PC-9 (cell line): ENCODE data around the gene TRIM9. TPM values are rescaled to one million over a fixed set of nuclear protein-coding genes. Genes with fewer than 3 reads are reported as not detected.

Source experiments
- BruUV-seq: library from RNA; stranded (reverse); fragments of 400-500 nt; replicated peaks from 2 replicates; lab custom pipeline; 2021; lab: Mats Ljungman, UMichigan
- CTCF ChIA-PET: fragments of 300-600 bp; sonication (Branson Sonifier 250); formaldehyde crosslinking; loops from one replicate; lab custom pipeline; 2022; ENCODE audit warnings: antibody characterized with exemption; lab: Charles Lee
- POLR2A ChIA-PET: fragments of 300-600 bp; sonication (Branson Sonifier 250); formaldehyde crosslinking; loops from one replicate; lab custom pipeline; 2022; ENCODE audit warnings: antibody characterized with exemption; ENCODE audit not compliant: unreplicated experiment; lab: Charles Lee
- DNase-seq, 2 experiments: peaks; one replicate each; pipeline versions ENCODE4 v3.0.0 to v3.0.0-alpha.2; 2015 to 2022; ENCODE audit warnings: mixed read lengths in 1 of 2
- H2AFZ ChIP-seq: fragments of 200-600 bp; sonication (generic); 2 replicates; pipeline ENCODE4 v1.8.1; 2017; ENCODE audit warnings: antibody characterized with exemption
- H3F3A ChIP-seq: fragments of 200-600 bp; sonication (generic); 2 replicates; pipeline ENCODE4 v1.8.1; 2017; ENCODE audit warnings: antibody characterized with exemption, mild to moderate bottlenecking, low read depth; ENCODE audit not compliant: insufficient read depth
- H3K27ac ChIP-seq: fragments of 200-600 bp; sonication (generic); 2 replicates; pipeline ENCODE4 v1.6.1; 2016; ENCODE audit warnings: mixed run types
- H3K27me3 ChIP-seq: fragments of 200-600 bp; sonication (generic); 2 replicates; pipeline ENCODE4 v1.6.1; 2016; ENCODE audit warnings: low read depth, mixed run types; ENCODE audit not compliant: insufficient read depth
- H3K36me3 ChIP-seq: fragments of 200-600 bp; sonication (generic); 2 replicates; pipeline ENCODE4 v1.6.1; 2016; ENCODE audit warnings: low read depth, mixed run types
- H3K4me1 ChIP-seq: fragments of 200-600 bp; sonication (generic); replicated peaks from 2 replicates; pipeline ENCODE4 v1.6.1; 2016; ENCODE audit warnings: mixed run types; ENCODE audit not compliant: insufficient read depth
- H3K4me2 ChIP-seq: fragments of 200-600 bp; sonication (generic); 2 replicates; pipeline ENCODE4 v1.6.1; 2017; ENCODE audit warnings: mixed run types
- H3K4me3 ChIP-seq: fragments of 200-600 bp; sonication (generic); 2 replicates; pipeline ENCODE4 v1.6.1; 2016; ENCODE audit warnings: mixed run types
- H3K79me2 ChIP-seq: fragments of 200-600 bp; sonication (generic); 2 replicates; pipeline ENCODE4 v1.6.1; 2017; ENCODE audit warnings: low read depth, mixed run types
- H3K9me2 ChIP-seq: fragments of 200-600 bp; sonication (generic); 2 replicates; pipeline ENCODE4 v1.8.1; 2017; ENCODE audit warnings: mild to moderate bottlenecking; ENCODE audit not compliant: insufficient read depth
- H3K9me3 ChIP-seq: fragments of 200-600 bp; sonication (generic); 2 replicates; pipeline ENCODE4 v1.8.1; 2016; ENCODE audit warnings: low read depth; ENCODE audit not compliant: insufficient read depth
- H4K20me1 ChIP-seq: fragments of 200-600 bp; sonication (generic); 2 replicates; pipeline ENCODE4 v1.8.1; 2017; ENCODE audit not compliant: insufficient read depth
- CTCF ChIP-seq: fragments of 200-600 bp; sonication (generic); conservative IDR thresholded peaks from 2 replicates; pipeline ENCODE4 v1.6.1; 2017; ENCODE audit warnings: mixed run types, antibody characterized with exemption, mild to moderate bottlenecking, moderate library complexity
- EZH2 ChIP-seq: fragments of 200-600 bp; sonication (generic); IDR thresholded peaks from 2 replicates; pipeline ENCODE4 v1.8.0; 2017; ENCODE audit warnings: antibody characterized with exemption, low read depth
- intact Hi-C: fragments of 100-400 bp; cut with micrococcal nuclease; formaldehyde crosslinking; loops from one replicate; pipeline ENCODE4 v1.10.0; 2022; ENCODE audit not compliant: unreplicated experiment
- total RNA-seq: library from RNA; stranded (reverse); gene quantifications from 2 replicates; pipeline ENCODE4 v1.2.3, GENCODE V29; 2021

TRIM9 gene
- total RNA-seq, 1 experiment from 2014 or later, result 2.1 TPM

DNA sequence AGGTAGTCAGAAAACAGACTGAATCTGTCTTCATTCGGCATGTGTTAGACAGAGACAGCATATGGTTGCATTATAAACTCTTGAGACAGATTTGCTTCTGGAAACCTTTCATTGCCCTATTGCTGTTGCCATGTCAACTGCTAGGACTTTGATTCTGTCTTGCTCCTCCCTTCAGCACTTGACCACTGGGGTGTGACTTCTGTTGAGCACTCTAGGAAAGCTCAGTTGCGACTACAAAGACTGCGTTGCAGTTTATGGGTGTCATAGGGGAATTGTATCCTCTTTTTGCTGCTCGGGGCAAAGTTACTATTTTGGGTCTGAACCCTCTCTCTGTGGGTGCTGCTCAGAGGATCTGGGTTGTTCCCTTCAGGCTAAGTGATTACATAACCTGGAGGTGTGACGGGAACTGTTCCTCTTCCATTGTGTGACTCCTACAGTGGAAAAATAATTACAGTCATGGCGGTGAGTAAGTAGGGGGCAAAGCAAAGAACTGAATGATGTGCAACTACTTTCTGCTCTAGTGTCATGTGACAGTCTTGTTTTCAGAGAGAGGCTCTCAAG, 44.3 kb upstream of the TRIM9 start:
- Histone ChIP-seq H3K27ac (peak overlapping the region; percentile 27), H2AFZ (peak overlapping the region; percentile 25; the same call in 1 of the 2 replicates), H3K4me1 (peaks cover 15% of the 10 kb centered on the region), H3K36me3 (no peaks in the 10 kb centered on the region), H3K79me2 (no peaks in the 10 kb centered on the region), H3K4me2 (peak overlapping the region; percentile 46), H4K20me1 (no peaks in the 10 kb centered on the region), H3K9me3 (no peaks in the 10 kb centered on the region), H3K27me3 (no peaks in the 10 kb centered on the region), H3K4me3 (peak overlapping the region; percentile 15; the same call in 1 of the 2 replicates), H3K9me2 (no peaks in the 10 kb centered on the region), H3F3A (0 out of 2 replicates have a peak, but pooled peaks cover 7% of the 10 kb centered on the region)
- intact Hi-C loops, result no loop called here
- CTCF ChIA-PET, result no interaction called here
- TF ChIP-seq EZH2, result no peak
- TF ChIP-seq CTCF, result no peak
- BruUV-seq, result no TSS peak
- POLR2A ChIA-PET, result no interaction called here
- peak; percentile 11 to 76 for DNase-seq

GRCh38 chr14:51138404-51139103, 43.6 kb upstream of the TRIM9 start:
- ChIA-PET POLR2A (no interaction called here), CTCF (no interaction called here)
- no TSS peak for BruUV-seq
- H3K9me2 ChIP-seq, result no peaks in the 10 kb centered on the region
- peaks cover 15% of the 10 kb centered on the region for H3K4me1 ChIP-seq
- H3K36me3 ChIP-seq, result no peaks in the 10 kb centered on the region
- H3K4me3 ChIP-seq, result no peak overlapping the region
- 0 out of 2 replicates have a peak, but pooled peaks cover 7% of the 10 kb centered on the region for H3F3A ChIP-seq
- peak overlapping the region; percentile 46; the same call in 1 of the 2 replicates for H3K4me2 ChIP-seq
- H2AFZ ChIP-seq, result peak overlapping the region; percentile 25; the same call in 1 of the 2 replicates
- H3K9me3 ChIP-seq, result no peaks in the 10 kb centered on the region
- H3K27ac ChIP-seq, result peak overlapping the region; percentile 27
- intact Hi-C loops, result no loop called here
- TF ChIP-seq CTCF (no peak), EZH2 (no peak)
- H3K79me2 ChIP-seq, result no peaks in the 10 kb centered on the region
- H4K20me1 ChIP-seq, result no peaks in the 10 kb centered on the region
- no peaks in the 10 kb centered on the region for H3K27me3 ChIP-seq
- no peak for DNase-seq

DNA sequence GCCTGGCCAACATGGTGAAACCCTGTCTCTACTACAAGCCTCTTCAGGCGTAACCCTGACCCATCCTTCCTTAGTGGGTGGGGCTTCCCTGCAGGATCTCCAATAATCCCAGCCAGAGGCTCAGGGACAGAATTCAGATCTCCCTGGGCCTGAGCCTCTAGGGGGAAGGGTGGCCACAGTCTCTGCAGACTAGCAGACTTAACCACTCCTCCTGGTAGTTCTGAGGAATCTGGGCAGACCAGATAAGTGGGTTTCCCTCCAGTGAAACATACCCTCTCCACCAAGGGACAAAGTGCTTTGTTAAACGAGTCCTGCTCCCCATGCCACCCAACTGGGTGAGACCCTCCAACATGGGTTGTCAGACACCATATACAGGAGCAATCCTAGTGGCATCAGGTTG, 36.6 kb upstream of the TRIM9 start:
- CTCF ChIA-PET, result no interaction called here
- intact Hi-C loops, result no loop called here
- no peak overlapping the region for H3K27ac ChIP-seq

More for the DNA sequence above, 36.6 kb upstream of the TRIM9 start:
- H3K4me3 ChIP-seq, result no peak overlapping the region
- H2AFZ ChIP-seq, result no peak overlapping the region
- no peaks in the 10 kb centered on the region for H4K20me1 ChIP-seq
- no peaks in the 10 kb centered on the region for H3K9me2 ChIP-seq
- no peaks in the 10 kb centered on the region for H3K27me3 ChIP-seq
- no peaks in the 10 kb centered on the region for H3K36me3 ChIP-seq
- no peaks in the 10 kb centered on the region for H3K9me3 ChIP-seq
- H3K4me1 ChIP-seq, result peaks cover 12% of the 10 kb centered on the region
- no peaks in the 10 kb centered on the region for H3F3A ChIP-seq
- H3K79me2 ChIP-seq, result no peaks in the 10 kb centered on the region
- no TSS peak for BruUV-seq
- peak overlapping the region; percentile 37 for H3K4me2 ChIP-seq
- POLR2A ChIA-PET, result no interaction called here
- TF ChIP-seq EZH2, result no peak
- TF ChIP-seq CTCF, result no peak
- DNase-seq, result peak; percentile 50 to 63
